Measurements from ENCODE around the gene INPP5E.
A peak's percentile ranks its signal among the peaks of the same experiment; 100 is the strongest.

INPP5E gene

DNA sequence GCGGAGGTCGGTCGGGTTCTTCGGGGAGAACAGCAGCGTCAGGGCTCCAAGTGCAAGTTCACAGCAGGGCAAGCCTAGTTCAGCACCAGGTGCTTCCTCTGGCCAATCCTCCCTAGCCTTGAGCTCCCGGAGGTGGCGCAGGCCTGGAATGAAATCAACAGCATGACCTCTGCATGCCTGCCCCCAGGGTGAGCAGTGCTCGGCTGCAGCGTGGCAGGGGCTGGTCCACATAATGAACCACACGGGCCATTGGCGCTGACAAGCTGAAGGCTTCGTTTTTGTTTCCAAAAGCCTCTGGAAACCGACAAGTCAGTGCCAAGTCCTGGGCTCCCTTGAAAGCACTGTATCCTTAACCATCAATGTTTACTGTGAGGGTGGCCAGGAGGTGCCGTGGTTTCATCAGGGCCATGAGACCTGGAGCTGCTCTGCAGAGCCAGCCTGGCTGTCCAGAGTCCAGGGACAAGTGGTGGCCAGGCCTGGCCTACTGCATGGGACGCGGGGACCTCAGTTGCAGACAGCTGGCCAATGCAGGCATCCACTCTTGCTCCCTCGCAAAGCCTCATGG lies 2.1 kb upstream of the INPP5E start:
- Histone ChIP-seq H3K27me3 (ENCODE audit: control insufficient read depth, insufficient read depth, low read length) (no peaks in the 10 kb centered on the region), H3K9me3 (replicated peaks; ENCODE audit: low read length) (no peaks in the 10 kb centered on the region), H3K36me3 (ENCODE audit: insufficient read depth, low read length) (peaks cover 67% of the 10 kb centered on the region), H3K9ac (ENCODE audit: low read depth, low read length) (no peak overlapping the region), H3K4me1 (ENCODE audit: control insufficient read depth, insufficient read depth, low read length) (peaks cover 20% of the 10 kb centered on the region), H3K4me2 (ENCODE audit: low read length) (no peak overlapping the region), H3K4me3 (ENCODE audit: low read length) (no peak overlapping the region)

DNA sequence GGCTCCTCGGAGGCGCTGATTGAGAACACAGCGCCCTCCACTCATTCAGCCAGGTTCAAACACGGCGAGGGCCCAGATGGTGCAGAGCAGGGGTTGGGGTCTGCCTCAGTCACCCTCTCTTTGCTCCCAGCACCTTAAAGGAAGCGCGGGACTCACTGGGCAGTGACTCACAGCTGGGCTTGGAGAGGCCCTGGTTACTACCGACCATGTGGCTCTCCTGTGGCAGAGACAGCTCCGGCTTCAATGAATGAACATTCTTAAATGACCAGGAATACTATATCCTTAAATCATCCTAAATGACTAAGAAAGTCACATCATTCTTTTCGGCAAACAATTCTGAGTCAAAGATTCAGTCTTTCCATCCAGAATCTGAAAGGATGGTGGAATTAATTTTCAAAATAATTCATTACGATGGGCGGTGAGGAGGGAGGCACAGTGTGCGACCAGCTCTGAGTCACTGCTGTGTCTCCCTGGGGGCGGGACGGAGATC lies 1.6 kb upstream of the INPP5E start:
- no peak overlapping the region for H3K4me3 ChIP-seq (ENCODE audit: low read length)
- H3K9me3 ChIP-seq (replicated peaks; ENCODE audit: low read length): no peaks in the 10 kb centered on the region
- peaks cover 69% of the 10 kb centered on the region for H3K36me3 ChIP-seq (ENCODE audit: insufficient read depth, low read length)
- no peaks in the 10 kb centered on the region for H3K27me3 ChIP-seq (ENCODE audit: control insufficient read depth, insufficient read depth, low read length)
- H3K9ac ChIP-seq (ENCODE audit: low read depth, low read length): no peak overlapping the region
- H3K4me2 ChIP-seq (ENCODE audit: low read length): no peak overlapping the region
- H3K4me1 ChIP-seq (ENCODE audit: control insufficient read depth, insufficient read depth, low read length): peaks cover 25% of the 10 kb centered on the region

DNA sequence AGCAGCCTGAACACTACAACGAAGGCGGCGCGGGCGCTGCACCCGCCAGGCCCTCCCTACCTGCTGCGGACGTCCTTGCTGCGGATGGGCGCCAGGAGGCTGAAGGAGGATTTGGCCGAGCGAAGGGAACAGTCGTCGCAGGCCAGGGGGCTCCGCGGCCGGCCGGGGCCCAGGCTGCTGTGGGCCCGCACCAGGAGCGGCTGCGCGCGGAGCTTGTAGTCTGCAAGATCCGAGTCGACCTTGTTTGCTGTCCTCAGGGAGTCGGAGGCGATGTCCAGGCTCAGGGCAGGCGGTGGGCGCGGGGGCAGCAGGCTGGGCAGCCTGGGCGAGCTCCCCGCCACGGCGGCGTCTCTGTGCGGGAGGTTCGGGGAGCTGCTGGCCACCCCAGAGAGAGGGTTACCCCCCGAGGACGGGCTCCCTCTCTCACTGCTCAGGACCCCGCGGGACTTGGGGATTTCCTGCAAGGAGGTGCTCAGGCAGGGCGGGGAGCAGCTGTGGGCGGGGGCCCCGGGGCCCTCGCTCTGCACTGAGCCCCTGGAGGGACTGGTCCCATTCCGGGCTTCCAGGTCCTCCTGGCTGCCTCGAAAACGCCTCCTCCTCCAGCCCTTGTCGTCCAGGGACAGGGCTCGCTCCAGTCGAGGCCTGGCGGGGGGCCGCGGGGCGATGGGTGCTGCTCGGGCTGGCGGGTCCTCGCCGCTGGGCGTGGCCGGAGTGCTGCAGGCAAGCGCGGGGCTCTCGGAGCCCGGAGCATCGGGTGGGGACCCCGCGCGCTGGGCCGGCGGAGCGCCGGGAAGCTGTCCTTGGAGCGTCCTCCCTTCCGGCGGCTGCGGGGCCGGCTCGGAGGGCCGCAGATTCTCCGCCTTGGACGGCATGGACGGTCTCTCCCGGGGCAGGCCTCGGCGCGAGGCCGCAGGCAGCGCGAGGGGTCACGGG lies 831 bp downstream of the INPP5E start:
- Histone ChIP-seq H3K27me3 (ENCODE audit: control insufficient read depth, insufficient read depth, low read length) (no peaks in the 10 kb centered on the region), H3K4me1 (ENCODE audit: control insufficient read depth, insufficient read depth, low read length) (peaks cover 26% of the 10 kb centered on the region), H3K9ac (ENCODE audit: low read depth, low read length) (peak overlapping the region; percentile 98), H3K4me3 (ENCODE audit: low read length) (peak overlapping the region; percentile 96), H3K36me3 (ENCODE audit: insufficient read depth, low read length) (peaks cover 56% of the 10 kb centered on the region), H3K4me2 (ENCODE audit: low read length) (peak overlapping the region; percentile 100), H3K9me3 (replicated peaks; ENCODE audit: low read length) (no peaks in the 10 kb centered on the region)

DNA sequence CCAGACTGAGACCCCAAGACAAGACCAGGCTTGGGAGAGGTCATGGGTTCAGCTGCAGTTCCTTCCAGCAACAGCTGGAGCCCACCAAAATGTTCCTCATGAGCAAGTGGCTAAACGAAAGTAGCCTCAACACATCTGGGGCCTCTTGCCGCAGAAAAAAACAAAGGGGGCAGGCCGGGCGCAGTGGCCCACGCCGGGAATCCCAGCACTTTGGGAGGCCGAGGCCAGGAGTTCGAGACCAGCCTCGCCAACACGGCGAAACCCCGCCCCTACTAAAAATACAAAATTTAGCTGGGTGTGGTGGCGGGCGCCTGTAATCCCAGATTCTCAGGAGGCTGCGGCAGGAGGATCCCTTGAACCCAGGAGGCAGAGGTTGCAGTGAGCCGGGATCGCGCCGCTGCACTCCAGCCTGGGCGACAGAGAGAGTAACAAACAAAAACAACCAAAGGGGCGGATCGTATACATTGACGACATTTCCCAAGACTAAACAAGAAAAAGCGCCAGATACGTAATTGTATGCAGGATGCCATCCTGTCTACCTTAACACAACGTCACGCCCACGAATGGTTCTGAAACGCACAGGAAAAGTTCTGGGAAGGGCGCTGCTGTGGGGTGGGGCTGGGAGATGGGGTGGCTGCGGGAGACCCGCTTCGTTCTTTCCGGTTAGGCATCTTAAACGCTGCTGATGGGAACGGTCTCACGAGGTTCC lies 1.7 kb downstream of the INPP5E start:
- peaks cover 50% of the 10 kb centered on the region for H3K36me3 ChIP-seq (ENCODE audit: insufficient read depth, low read length)
- peak overlapping the region; percentile 98 for H3K9ac ChIP-seq (ENCODE audit: low read depth, low read length)
- peaks cover 26% of the 10 kb centered on the region for H3K4me1 ChIP-seq (ENCODE audit: control insufficient read depth, insufficient read depth, low read length)
- H3K9me3 ChIP-seq (replicated peaks; ENCODE audit: low read length): no peaks in the 10 kb centered on the region
- no peaks in the 10 kb centered on the region for H3K27me3 ChIP-seq (ENCODE audit: control insufficient read depth, insufficient read depth, low read length)
- H3K4me2 ChIP-seq (ENCODE audit: low read length): peak overlapping the region; percentile 100
- peak overlapping the region; percentile 96 for H3K4me3 ChIP-seq (ENCODE audit: low read length)

DNA sequence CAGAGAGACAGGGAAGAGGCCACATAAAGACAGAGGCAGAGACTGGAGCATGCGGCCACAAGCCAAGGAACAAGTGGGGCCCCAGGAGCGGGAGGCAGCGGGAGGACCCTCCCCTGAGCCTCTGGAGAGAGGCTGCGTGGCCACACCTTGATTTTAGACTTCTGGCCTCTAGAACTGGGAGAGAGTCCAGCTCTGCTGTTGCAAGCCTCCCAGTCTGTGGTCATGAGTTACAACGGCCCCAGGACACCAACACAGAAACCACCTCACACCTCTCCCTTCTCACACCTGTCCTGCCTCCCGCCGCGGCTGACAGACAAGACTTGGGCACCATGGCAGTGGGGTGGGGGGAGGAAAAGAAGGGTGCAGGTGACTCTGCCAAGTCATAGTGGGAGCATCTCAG lies 2.2 kb downstream of the INPP5E start:
- H3K9ac ChIP-seq (ENCODE audit: low read depth, low read length): peak overlapping the region; percentile 98
- no peaks in the 10 kb centered on the region for H3K9me3 ChIP-seq (replicated peaks; ENCODE audit: low read length)
- peak overlapping the region; percentile 100 for H3K4me2 ChIP-seq (ENCODE audit: low read length)
- peak overlapping the region; percentile 96 for H3K4me3 ChIP-seq (ENCODE audit: low read length)
- H3K4me1 ChIP-seq (ENCODE audit: control insufficient read depth, insufficient read depth, low read length): peaks cover 26% of the 10 kb centered on the region
- H3K27me3 ChIP-seq (ENCODE audit: control insufficient read depth, insufficient read depth, low read length): no peaks in the 10 kb centered on the region
- H3K36me3 ChIP-seq (ENCODE audit: insufficient read depth, low read length): peaks cover 44% of the 10 kb centered on the region

DNA sequence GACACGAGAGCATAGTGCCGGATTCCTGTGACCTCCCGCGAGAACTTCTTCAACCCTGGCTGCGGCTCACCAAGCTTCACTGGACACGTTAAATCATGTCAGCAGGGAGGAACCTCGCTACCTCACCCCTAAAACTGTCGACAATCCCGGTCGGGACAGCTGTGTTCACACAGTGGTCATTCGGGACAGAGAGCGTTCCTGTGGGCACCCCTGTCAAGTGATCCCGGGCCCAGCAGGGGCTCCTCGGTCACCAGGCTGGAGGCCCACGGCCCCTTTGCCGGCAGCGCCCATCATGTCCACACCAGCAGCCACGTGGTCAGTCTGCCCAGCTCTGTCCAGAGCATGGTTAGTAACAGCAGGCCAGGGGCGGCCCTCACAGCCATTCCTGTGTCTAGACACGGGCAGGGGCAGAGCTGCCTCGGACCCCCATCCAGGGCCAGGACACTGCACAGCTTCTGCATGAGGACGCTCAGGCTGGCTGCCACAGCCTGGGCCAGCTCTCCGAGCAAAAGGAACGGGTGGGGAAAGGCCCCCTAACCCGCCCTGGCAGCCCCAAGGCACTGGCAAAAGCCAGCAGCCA lies 3.5 kb downstream of the INPP5E start:
- Histone ChIP-seq H3K27me3 (ENCODE audit: control insufficient read depth, insufficient read depth, low read length) (no peaks in the 10 kb centered on the region), H3K4me1 (ENCODE audit: control insufficient read depth, insufficient read depth, low read length) (peaks cover 26% of the 10 kb centered on the region), H3K9me3 (replicated peaks; ENCODE audit: low read length) (no peaks in the 10 kb centered on the region), H3K4me2 (ENCODE audit: low read length) (peak overlapping the region; percentile 100), H3K4me3 (ENCODE audit: low read length) (no peak overlapping the region), H3K36me3 (ENCODE audit: insufficient read depth, low read length) (peaks cover 36% of the 10 kb centered on the region), H3K9ac (ENCODE audit: low read depth, low read length) (no peak overlapping the region)

DNA sequence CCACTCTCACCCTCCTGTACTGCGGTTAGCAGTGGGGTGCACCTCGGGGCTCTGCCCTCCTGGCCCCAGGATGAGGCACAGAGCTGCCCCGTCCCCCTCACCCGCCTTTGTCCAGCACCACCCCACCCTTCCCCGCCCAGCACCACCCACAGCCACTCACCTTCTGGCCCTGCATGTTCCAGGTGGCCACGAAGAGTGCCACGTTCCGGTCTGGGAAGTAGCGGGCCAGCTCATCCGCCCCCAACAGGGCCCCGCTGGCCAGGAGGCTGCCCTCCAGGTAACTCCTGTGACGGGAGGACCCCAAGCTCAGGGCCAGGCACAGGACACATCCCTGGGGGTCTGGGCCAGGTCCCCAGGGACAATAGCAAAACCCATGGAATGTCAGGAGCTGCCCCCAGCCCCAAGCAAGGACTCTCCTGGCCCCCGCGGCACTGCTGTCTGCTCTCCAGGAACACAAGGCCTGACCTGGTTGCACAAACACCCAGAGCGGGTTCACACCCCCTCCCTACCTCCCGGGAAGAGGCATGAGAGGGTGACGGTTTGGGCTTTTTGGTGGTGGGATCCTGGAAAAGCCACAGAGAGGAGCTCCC lies 5.0 kb downstream of the INPP5E start:
- H3K4me3 ChIP-seq (ENCODE audit: low read length): no peak overlapping the region
- H3K27me3 ChIP-seq (ENCODE audit: control insufficient read depth, insufficient read depth, low read length): no peaks in the 10 kb centered on the region
- H3K9me3 ChIP-seq (replicated peaks; ENCODE audit: low read length): no peaks in the 10 kb centered on the region
- H3K36me3 ChIP-seq (ENCODE audit: insufficient read depth, low read length): peaks cover 36% of the 10 kb centered on the region
- H3K9ac ChIP-seq (ENCODE audit: low read depth, low read length): no peak overlapping the region
- no peak overlapping the region for H3K4me2 ChIP-seq (ENCODE audit: low read length)
- peaks cover 22% of the 10 kb centered on the region for H3K4me1 ChIP-seq (ENCODE audit: control insufficient read depth, insufficient read depth, low read length)

DNA sequence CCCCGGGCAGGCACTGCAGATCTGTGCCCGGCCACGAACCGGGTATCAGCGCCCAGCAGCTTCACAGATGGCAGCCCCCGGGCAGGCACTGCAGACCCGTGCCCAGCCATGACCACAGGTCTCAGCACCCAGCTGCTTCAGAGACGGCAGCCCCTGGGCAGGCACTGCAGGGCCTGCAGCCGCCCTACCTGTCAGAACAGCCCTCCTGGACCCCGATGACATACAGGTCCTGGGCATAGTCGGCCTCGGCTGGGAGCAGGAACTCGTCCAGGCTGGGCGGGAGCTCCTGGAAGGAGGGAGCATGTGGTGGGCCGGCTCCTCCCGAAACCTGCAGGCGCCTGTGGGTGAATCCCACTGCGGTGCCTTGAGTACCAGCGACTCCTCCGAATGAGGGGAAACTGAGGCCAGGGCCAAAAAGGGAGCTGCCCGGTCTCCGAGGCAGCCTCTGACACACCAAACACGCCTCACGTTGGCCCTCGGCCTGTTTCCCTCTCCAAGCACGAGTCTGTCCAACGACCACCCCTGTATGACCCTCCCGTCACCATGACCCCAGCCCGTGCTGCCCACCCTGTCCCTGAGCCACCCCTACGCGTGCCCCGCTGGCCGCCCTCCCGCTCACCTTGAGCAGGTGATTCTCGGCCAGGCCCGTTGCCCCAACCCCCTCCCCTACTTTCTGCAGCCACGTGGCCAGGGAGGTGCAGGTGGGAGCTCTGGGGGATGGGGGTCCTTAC lies 5.6 kb downstream of the INPP5E start:
- no peak overlapping the region for H3K4me3 ChIP-seq (ENCODE audit: low read length)
- H3K9ac ChIP-seq (ENCODE audit: low read depth, low read length): no peak overlapping the region
- H3K4me2 ChIP-seq (ENCODE audit: low read length): no peak overlapping the region
- no peaks in the 10 kb centered on the region for H3K9me3 ChIP-seq (replicated peaks; ENCODE audit: low read length)
- H3K27me3 ChIP-seq (ENCODE audit: control insufficient read depth, insufficient read depth, low read length): no peaks in the 10 kb centered on the region
- H3K4me1 ChIP-seq (ENCODE audit: control insufficient read depth, insufficient read depth, low read length): peaks cover 22% of the 10 kb centered on the region
- H3K36me3 ChIP-seq (ENCODE audit: insufficient read depth, low read length): peaks cover 42% of the 10 kb centered on the region

DNA sequence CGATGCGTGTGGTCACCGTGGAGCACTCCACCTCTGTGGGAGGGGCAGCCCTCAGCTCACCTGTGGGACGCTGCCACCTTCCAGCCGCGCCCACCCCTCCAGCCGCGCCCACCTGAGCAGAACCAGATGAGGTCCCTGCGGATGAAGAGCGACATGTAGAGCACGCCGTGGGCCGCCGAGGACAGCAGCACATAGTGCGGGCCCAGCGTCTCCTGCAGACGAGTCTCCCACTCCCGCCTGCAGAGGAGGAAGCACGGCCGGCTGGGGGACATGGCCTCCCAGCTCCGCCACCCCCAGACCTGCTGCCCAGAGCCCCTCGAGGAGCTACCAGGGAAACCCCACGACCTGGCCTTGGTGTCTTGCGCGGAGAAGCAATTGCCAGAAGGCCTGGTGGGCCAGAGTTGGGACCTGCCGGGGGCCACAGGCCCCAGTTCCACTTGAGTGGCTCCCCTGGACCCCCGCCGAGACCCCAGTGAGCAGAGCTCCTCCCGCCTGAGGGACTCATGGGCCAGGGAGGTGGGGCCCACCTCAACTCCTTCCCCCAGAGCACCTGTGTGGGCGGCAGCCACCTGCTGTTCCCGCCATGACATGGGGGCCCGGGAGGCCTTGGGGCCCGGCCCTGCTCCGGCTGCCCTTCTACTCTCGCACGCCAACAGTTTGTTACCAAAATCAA lies 6.5 kb downstream of the INPP5E start:
- Histone ChIP-seq H3K4me2 (ENCODE audit: low read length) (no peak overlapping the region), H3K36me3 (ENCODE audit: insufficient read depth, low read length) (peaks cover 47% of the 10 kb centered on the region), H3K4me1 (ENCODE audit: control insufficient read depth, insufficient read depth, low read length) (peaks cover 20% of the 10 kb centered on the region), H3K27me3 (ENCODE audit: control insufficient read depth, insufficient read depth, low read length) (no peaks in the 10 kb centered on the region), H3K4me3 (ENCODE audit: low read length) (no peak overlapping the region), H3K9ac (ENCODE audit: low read depth, low read length) (no peak overlapping the region), H3K9me3 (replicated peaks; ENCODE audit: low read length) (no peaks in the 10 kb centered on the region)

DNA sequence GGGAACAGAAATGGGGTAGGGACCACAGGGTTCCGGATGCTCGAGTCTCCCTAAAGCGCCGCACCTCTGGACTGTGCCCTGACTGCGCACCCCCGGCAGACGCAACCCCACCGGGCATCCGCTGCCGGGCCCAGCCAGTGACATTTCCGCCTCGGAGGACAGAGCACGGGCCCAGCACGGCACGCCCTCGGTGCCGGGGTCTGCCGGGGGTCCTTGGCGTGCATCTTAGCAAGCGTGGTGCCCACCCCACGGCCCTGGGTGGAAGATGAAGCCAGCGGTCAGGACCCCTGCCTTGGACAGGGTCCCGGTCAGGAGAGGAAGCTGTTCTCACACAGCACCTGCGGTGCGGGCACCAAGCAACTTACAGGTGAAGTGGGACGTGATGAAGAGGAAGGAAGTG lies 7.1 kb downstream of the INPP5E start:
- no peak overlapping the region for H3K9ac ChIP-seq (ENCODE audit: low read depth, low read length)
- no peaks in the 10 kb centered on the region for H3K27me3 ChIP-seq (ENCODE audit: control insufficient read depth, insufficient read depth, low read length)
- peaks cover 47% of the 10 kb centered on the region for H3K36me3 ChIP-seq (ENCODE audit: insufficient read depth, low read length)
- H3K4me3 ChIP-seq (ENCODE audit: low read length): no peak overlapping the region
- H3K4me1 ChIP-seq (ENCODE audit: control insufficient read depth, insufficient read depth, low read length): peaks cover 14% of the 10 kb centered on the region
- H3K9me3 ChIP-seq (replicated peaks; ENCODE audit: low read length): no peaks in the 10 kb centered on the region
- no peak overlapping the region for H3K4me2 ChIP-seq (ENCODE audit: low read length)

Data from skeletal muscle satellite cell (primary cell).